ENCODE data around the gene BAMBI.

The BAMBI gene

GRCh38 chr10:28713626-28714352 lies 36.5 kb downstream of the BAMBI start:
- ATAC-seq, result no peak
- no peak for TF ChIP-seq TSHZ2 (CRISPR knock-in tag; IDR thresholded peaks at IDR 0.05)
- TF ChIP-seq TCF4 (CRISPR knock-in tag; IDR thresholded peaks at IDR 0.05; ENCODE audit: borderline replicate concordance), result no peak
- TF ChIP-seq ZFP30 (CRISPR knock-in tag; IDR thresholded peaks at IDR 0.05), result no peak
- no peak for TF ChIP-seq ARNTL (CRISPR knock-in tag; IDR thresholded peaks at IDR 0.05; ENCODE audit: borderline replicate concordance, low read depth)
- no peak for TF ChIP-seq ZNF70 (CRISPR knock-in tag; IDR thresholded peaks at IDR 0.05)
- no peak for TF ChIP-seq RARB (CRISPR knock-in tag; IDR thresholded peaks at IDR 0.05)
- TF ChIP-seq ZNF8 (CRISPR knock-in tag; IDR thresholded peaks at IDR 0.05), result no peak
- no peak for TF ChIP-seq ZNF565 (CRISPR knock-in tag; conservative IDR thresholded peaks at IDR 0.05; ENCODE audit: low read depth)
- no peak for TF ChIP-seq ESRRG (CRISPR knock-in tag; IDR thresholded peaks at IDR 0.05)
- TF ChIP-seq CSDC2 (CRISPR knock-in tag; IDR thresholded peaks at IDR 0.05), result no peak
- TF ChIP-seq GLIS3 (CRISPR knock-in tag; IDR thresholded peaks at IDR 0.05), result no peak
- TF ChIP-seq SNAI2 (CRISPR knock-in tag; IDR thresholded peaks at IDR 0.05), result no peak
- TF ChIP-seq ZFP3 (CRISPR knock-in tag; IDR thresholded peaks at IDR 0.05), result no peak
- no peak for TF ChIP-seq ZC3H10 (CRISPR knock-in tag; IDR thresholded peaks at IDR 0.05)
- no peak for TF ChIP-seq CSRNP3 (CRISPR knock-in tag; IDR thresholded peaks at IDR 0.05)
- no peak for TF ChIP-seq BACH2 (CRISPR knock-in tag; IDR thresholded peaks at IDR 0.05; ENCODE audit: borderline replicate concordance)
- TF ChIP-seq PPARA (CRISPR knock-in tag; IDR thresholded peaks at IDR 0.05; ENCODE audit: borderline replicate concordance), result no peak
- TF ChIP-seq TOX (CRISPR knock-in tag; IDR thresholded peaks at IDR 0.05; ENCODE audit: borderline replicate concordance), result no peak

- no peak for ATAC-seq
- TF ChIP-seq TOX (CRISPR knock-in tag; IDR thresholded peaks at IDR 0.05; ENCODE audit: borderline replicate concordance), result no peak
- TF ChIP-seq ZNF8 (CRISPR knock-in tag; IDR thresholded peaks at IDR 0.05), result no peak
- no peak for TF ChIP-seq CSRNP3 (CRISPR knock-in tag; IDR thresholded peaks at IDR 0.05)
- TF ChIP-seq ZFP3 (CRISPR knock-in tag; IDR thresholded peaks at IDR 0.05), result no peak
- TF ChIP-seq POU6F1 (CRISPR knock-in tag; IDR thresholded peaks at IDR 0.05; ENCODE audit: borderline replicate concordance, low read depth), result no peak
- no peak for TF ChIP-seq SNAI2 (CRISPR knock-in tag; IDR thresholded peaks at IDR 0.05)
- no peak for TF ChIP-seq PPARA (CRISPR knock-in tag; IDR thresholded peaks at IDR 0.05; ENCODE audit: borderline replicate concordance)
- TF ChIP-seq PATZ1 (CRISPR knock-in tag; IDR thresholded peaks at IDR 0.05; ENCODE audit: borderline replicate concordance), result no peak
Observed at GRCh38 chr10:28714401-28715053, 37.2 kb downstream of the BAMBI start.
